HCT116 (cell line): Measurements from ENCODE around the gene RAB31.

Experiments used
- EGR1 ChIP-seq: IDR thresholded peaks from 2 replicates; pipeline ENCODE4 v1.6.1; 2012; ENCODE audit warnings: low read depth
- ELF1 ChIP-seq: IDR thresholded peaks from 2 replicates; pipeline ENCODE4 v1.6.1; 2012; ENCODE audit warnings: low read depth, borderline replicate concordance
- EZH2 ChIP-seq: fragments of 200-600 bp; sonication (generic); IDR thresholded peaks from 2 replicates; pipeline ENCODE4 v1.6.1; 2017; ENCODE audit warnings: antibody characterized with exemption, mixed run types
- EZH2phosphoT487 ChIP-seq: fragments of 200-600 bp; IDR thresholded peaks from 2 replicates; pipeline ENCODE4 v1.6.1; 2018; ENCODE audit warnings: antibody characterized with exemption, borderline replicate concordance
- JUND ChIP-seq: IDR thresholded peaks from 2 replicates; pipeline ENCODE4 v1.6.1; 2012
- POLR2A ChIP-seq: IDR thresholded peaks from 2 replicates; pipeline ENCODE4 v1.7.0; 2011; ENCODE audit warnings: borderline replicate concordance; ENCODE audit not compliant: insufficient read depth, insufficient read length; ENCODE audit errors: extremely low read depth
- RAD21 ChIP-seq: IDR thresholded peaks from 2 replicates; pipeline ENCODE4 v1.6.1; 2012; ENCODE audit warnings: low read depth, mild to moderate bottlenecking
- SP1 ChIP-seq: IDR thresholded peaks from 2 replicates; pipeline ENCODE4 v1.6.1; 2012; ENCODE audit warnings: low read depth
- TF ChIP-seq, protein P1 (sequence below), 3 experiments: fragments of 200-600 bp in 1 of 3; sonication (generic) in 1 of 3; IDR thresholded peaks in 2 of 3; conservative IDR thresholded peaks in 1 of 3; 2 replicates each; pipeline ENCODE4 v1.5.1; 2012 to 2017; ENCODE audit warnings: low read depth in 2 of 3, low read length in 2 of 3, antibody characterized with exemption in 1 of 3, borderline replicate concordance in 1 of 3, control low read depth in 1 of 3, mild to moderate bottlenecking in 1 of 3, mixed read lengths in 1 of 3, mixed run types in 1 of 3, moderate library complexity in 1 of 3; ENCODE audit not compliant: insufficient read depth in 1 of 3
- TF ChIP-seq, protein P2 (sequence below): IDR thresholded peaks from 2 replicates; pipeline ENCODE4 v1.6.1; 2012
- TF ChIP-seq, protein P3 (sequence below): IDR thresholded peaks from 2 replicates; pipeline ENCODE4 v1.6.1; 2012; ENCODE audit warnings: low read depth

DNA sequence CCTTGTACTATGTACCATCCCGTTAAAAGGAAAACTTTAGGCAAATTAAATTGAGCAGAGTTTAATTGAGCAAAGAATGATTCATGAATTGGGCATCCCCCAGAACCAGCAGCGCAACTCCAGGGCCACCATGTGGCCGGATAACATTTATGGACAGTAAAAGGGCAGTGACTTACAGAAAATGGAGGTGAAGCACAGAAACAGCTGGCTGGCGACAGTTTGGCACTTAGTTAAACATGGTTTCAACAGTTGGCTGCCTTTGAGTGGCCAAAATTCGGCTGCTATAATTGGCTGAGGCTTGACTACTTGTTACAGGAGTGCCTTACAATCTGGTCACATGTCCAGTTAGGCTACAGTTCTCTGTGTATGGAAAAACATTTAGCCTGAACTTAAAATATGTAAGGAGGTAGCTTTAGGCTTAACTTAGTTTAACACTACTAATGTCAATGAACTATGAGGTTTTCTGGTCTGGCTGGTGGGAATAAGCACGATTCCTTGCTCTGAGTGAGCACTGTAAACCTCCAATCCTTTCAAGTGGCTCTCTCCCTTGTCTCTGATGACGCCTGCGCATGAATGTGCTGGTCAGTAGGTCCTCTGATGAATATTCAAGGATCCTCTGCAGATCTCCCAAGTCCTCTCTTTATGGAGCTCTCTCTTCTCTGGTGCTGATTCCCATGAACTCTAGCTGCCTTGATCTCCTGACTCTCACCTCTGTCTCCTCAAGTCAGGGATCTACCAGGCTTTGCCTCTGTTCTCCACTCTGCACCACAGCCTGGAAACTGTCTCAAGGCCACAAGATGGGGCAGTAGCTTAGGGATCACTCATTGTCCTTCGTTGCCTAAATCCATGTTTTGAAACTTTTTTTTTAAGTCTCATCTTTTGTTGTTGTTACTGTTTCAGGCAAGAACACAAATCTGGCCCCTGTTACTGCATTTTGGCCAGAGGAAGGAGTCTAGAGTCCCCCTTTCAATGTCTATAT, 24.4 kb upstream of the RAB31 start:
- no peak for TF ChIP-seq EZH2
- TF ChIP-seq POLR2A, result no peak
- TF ChIP-seq, protein P1, sequence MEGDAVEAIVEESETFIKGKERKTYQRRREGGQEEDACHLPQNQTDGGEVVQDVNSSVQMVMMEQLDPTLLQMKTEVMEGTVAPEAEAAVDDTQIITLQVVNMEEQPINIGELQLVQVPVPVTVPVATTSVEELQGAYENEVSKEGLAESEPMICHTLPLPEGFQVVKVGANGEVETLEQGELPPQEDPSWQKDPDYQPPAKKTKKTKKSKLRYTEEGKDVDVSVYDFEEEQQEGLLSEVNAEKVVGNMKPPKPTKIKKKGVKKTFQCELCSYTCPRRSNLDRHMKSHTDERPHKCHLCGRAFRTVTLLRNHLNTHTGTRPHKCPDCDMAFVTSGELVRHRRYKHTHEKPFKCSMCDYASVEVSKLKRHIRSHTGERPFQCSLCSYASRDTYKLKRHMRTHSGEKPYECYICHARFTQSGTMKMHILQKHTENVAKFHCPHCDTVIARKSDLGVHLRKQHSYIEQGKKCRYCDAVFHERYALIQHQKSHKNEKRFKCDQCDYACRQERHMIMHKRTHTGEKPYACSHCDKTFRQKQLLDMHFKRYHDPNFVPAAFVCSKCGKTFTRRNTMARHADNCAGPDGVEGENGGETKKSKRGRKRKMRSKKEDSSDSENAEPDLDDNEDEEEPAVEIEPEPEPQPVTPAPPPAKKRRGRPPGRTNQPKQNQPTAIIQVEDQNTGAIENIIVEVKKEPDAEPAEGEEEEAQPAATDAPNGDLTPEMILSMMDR (IDR thresholded peaks at IDR 0.05 in 2 of 3, conservative IDR thresholded peaks at IDR 0.05 in 1 of 3; ENCODE audit: borderline replicate concordance in 1 of 3, insufficient read depth in 1 of 3, low read depth in 2 of 3, low read length in 2 of 3), result peak; percentile 49 to 67 (median 61); a peak in 5 of 6 replicates
- TF ChIP-seq, protein P2, sequence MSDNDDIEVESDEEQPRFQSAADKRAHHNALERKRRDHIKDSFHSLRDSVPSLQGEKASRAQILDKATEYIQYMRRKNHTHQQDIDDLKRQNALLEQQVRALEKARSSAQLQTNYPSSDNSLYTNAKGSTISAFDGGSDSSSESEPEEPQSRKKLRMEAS, result no peak; the same call in 1 of the 2 replicates
- peak; percentile 86 for TF ChIP-seq RAD21
- TF ChIP-seq SP1, result no peak
- TF ChIP-seq ELF1, result no peak
- TF ChIP-seq EGR1, result no peak
- TF ChIP-seq JUND, result peak; percentile 30; the same call in 1 of the 2 replicates
- TF ChIP-seq, protein P3, sequence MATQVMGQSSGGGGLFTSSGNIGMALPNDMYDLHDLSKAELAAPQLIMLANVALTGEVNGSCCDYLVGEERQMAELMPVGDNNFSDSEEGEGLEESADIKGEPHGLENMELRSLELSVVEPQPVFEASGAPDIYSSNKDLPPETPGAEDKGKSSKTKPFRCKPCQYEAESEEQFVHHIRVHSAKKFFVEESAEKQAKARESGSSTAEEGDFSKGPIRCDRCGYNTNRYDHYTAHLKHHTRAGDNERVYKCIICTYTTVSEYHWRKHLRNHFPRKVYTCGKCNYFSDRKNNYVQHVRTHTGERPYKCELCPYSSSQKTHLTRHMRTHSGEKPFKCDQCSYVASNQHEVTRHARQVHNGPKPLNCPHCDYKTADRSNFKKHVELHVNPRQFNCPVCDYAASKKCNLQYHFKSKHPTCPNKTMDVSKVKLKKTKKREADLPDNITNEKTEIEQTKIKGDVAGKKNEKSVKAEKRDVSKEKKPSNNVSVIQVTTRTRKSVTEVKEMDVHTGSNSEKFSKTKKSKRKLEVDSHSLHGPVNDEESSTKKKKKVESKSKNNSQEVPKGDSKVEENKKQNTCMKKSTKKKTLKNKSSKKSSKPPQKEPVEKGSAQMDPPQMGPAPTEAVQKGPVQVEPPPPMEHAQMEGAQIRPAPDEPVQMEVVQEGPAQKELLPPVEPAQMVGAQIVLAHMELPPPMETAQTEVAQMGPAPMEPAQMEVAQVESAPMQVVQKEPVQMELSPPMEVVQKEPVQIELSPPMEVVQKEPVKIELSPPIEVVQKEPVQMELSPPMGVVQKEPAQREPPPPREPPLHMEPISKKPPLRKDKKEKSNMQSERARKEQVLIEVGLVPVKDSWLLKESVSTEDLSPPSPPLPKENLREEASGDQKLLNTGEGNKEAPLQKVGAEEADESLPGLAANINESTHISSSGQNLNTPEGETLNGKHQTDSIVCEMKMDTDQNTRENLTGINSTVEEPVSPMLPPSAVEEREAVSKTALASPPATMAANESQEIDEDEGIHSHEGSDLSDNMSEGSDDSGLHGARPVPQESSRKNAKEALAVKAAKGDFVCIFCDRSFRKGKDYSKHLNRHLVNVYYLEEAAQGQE, result no peak
- no peak for TF ChIP-seq EZH2phosphoT487
